Measurements from ENCODE around the gene PTPRD. TPM values are rescaled to one million over a fixed set of nuclear protein-coding genes. Genes with fewer than 3 reads are reported as not detected.
"Not testable (repeated sequence)": the region's sequence is repeated elsewhere in the genome, so short reads cannot be mapped to it uniquely, and the experiment has no call there.

Gene PTPRD
- total RNA-seq, 1 donor: 26.3 TPM

- H3K4me3 ChIP-seq (ENCODE audit: low read depth, low read length): no peak overlapping the region
- DNase-seq (ENCODE audit: low read depth): no peak
- no peak for TF ChIP-seq CTCF (IDR thresholded peaks at IDR 0.05; ENCODE audit: insufficient read depth, low read depth, low read length)
Measured at GRCh38 chr9:9945966-9946365, 666.8 kb downstream of the PTPRD start.

- peak; percentile 91 for TF ChIP-seq CTCF (IDR thresholded peaks at IDR 0.05; ENCODE audit: insufficient read depth, low read depth, low read length)
- peak; percentile 47 for DNase-seq (ENCODE audit: low read depth)
- no peak overlapping the region for H3K4me3 ChIP-seq (ENCODE audit: low read depth, low read length)
Measured at GRCh38 chr9:9942764-9943424, 669.9 kb downstream of the PTPRD start.

- no peak for TF ChIP-seq CTCF (IDR thresholded peaks at IDR 0.05; ENCODE audit: insufficient read depth, low read depth, low read length)
- DNase-seq (ENCODE audit: low read depth): no peak
- H3K4me3 ChIP-seq (ENCODE audit: low read depth, low read length): no peak overlapping the region
Measured at GRCh38 chr9:9938432-9938831, 674.4 kb downstream of the PTPRD start.

GRCh38 chr9:9931464-9931863 is 681.3 kb downstream of the PTPRD start:
- DNase-seq (ENCODE audit: low read depth); H3K4me3 ChIP-seq (ENCODE audit: low read depth, low read length): not testable (repeated sequence)

- TF ChIP-seq CTCF (IDR thresholded peaks at IDR 0.05; ENCODE audit: insufficient read depth, low read depth, low read length): no peak
- no peak overlapping the region for H3K4me3 ChIP-seq (ENCODE audit: low read depth, low read length)
- no peak for DNase-seq (ENCODE audit: low read depth)
Measured at GRCh38 chr9:9924376-9924775, 688.4 kb downstream of the PTPRD start.

- TF ChIP-seq CTCF (IDR thresholded peaks at IDR 0.05; ENCODE audit: insufficient read depth, low read depth, low read length): no peak
- no peak for DNase-seq (ENCODE audit: low read depth)
- no peak overlapping the region for H3K4me3 ChIP-seq (ENCODE audit: low read depth, low read length)
Measured at GRCh38 chr9:9921805-9922204, 691.0 kb downstream of the PTPRD start.

GRCh38 chr9:9920425-9921060 is 692.3 kb downstream of the PTPRD start:
- no peak for DNase-seq (ENCODE audit: low read depth)
- no peak overlapping the region for H3K4me3 ChIP-seq (ENCODE audit: low read depth, low read length)
- TF ChIP-seq CTCF (IDR thresholded peaks at IDR 0.05; ENCODE audit: insufficient read depth, low read depth, low read length): no peak

Data from fibroblast of villous mesenchyme (primary cell).